HepG2 (cell line): ENCODE measurements around the gene ANP32A. TPM values are rescaled to one million over a fixed set of nuclear protein-coding genes. Genes with fewer than 3 reads are reported as not detected.

Source experiments
- ATAC-seq: fragments of 200-7000 bp; cut with Tn5 transposase; 3 replicates; pipeline ENCODE4 v1.9.1; 2020; ENCODE audit warnings: mild to moderate bottlenecking, moderate library complexity
- BruUV-seq: library from RNA; stranded (reverse); fragments of 400-500 nt; replicated peaks from 2 replicates; lab custom pipeline; 2021; lab: Mats Ljungman, UMichigan
- CTCF ChIA-PET: fragments of 300-600 bp; formaldehyde crosslinking; extraction: SDS; loops from one replicate; lab custom pipeline; 2021; ENCODE audit warnings: low total read pairs, inconsistent platforms, low intra/inter-chr PET ratio; lab: Yijun Ruan, JAX
- POLR2A ChIA-PET: fragments of 350-600 bp; sonication (Branson Sonifier 250); formaldehyde crosslinking; loops from one replicate; lab custom pipeline; 2020; ENCODE audit warnings: antibody characterized with exemption, inconsistent platforms; lab: Yijun Ruan, JAX
- DNase-seq: peaks from one replicate; pipeline ENCODE4 v3.0.0-alpha.2; 2015; ENCODE audit warnings: low spot score
- FAIRE-seq: peaks from 3 replicates; lab custom pipeline; 2011; peaks lifted over from hg19 to GRCh38; lab: Jason Lieb, UNC
- H2AFZ ChIP-seq: one replicate; pipeline ENCODE4 v1.6.1; 2011; ENCODE audit warnings: low read length, inconsistent platforms
- H3K27ac ChIP-seq: fragments of 300-600 bp; 3 replicates; pipeline ENCODE4 v1.8.0; 2011; ENCODE audit warnings: mixed run types, mild to moderate bottlenecking, mixed read lengths, low read length, inconsistent platforms; ENCODE audit not compliant: insufficient read depth; ENCODE audit errors: extremely low read length
- H3K27me3 ChIP-seq, 2 experiments: fragments of 200-600 bp in 1 of 2; 2 replicates in 1 of 2; 3 replicates in 1 of 2; pipeline versions ENCODE4 v1.6.0 to v1.8.0; 2011; ENCODE audit warnings: low read length in 2 of 2, mild to moderate bottlenecking in 2 of 2, moderate library complexity in 2 of 2, inconsistent platforms in 1 of 2; ENCODE audit not compliant: insufficient read depth in 2 of 2, control insufficient read depth in 1 of 2
- H3K36me3 ChIP-seq, 2 experiments: fragments of 200-600 bp in 1 of 2; replicated peaks in 1 of 2; 2 replicates in 1 of 2; 3 replicates in 1 of 2; pipeline versions ENCODE4 v1.5.1 to v1.8.0; 2011; ENCODE audit warnings: low read length in 2 of 2, inconsistent platforms in 1 of 2; ENCODE audit not compliant: insufficient read depth in 2 of 2, control insufficient read depth in 1 of 2
- H3K4me1 ChIP-seq: 2 replicates; pipeline ENCODE4 v1.5.1; 2012; ENCODE audit warnings: low read length, inconsistent platforms; ENCODE audit not compliant: insufficient read depth
- H3K4me2 ChIP-seq: 2 replicates; pipeline ENCODE4 v1.6.0; 2011; ENCODE audit warnings: low read depth, low read length, inconsistent platforms
- H3K4me3 ChIP-seq, 3 experiments: fragments of 200-600 bp in 1 of 3; sonication (generic), shearing (Covaris generic) in 1 of 3; replicated peaks in 1 of 3; 2 replicates each; pipeline ENCODE4 v1.5.1; 2011 to 2016; ENCODE audit warnings: low read length in 3 of 3, inconsistent platforms in 2 of 3, low read depth in 2 of 3, mild to moderate bottlenecking in 2 of 3, control low read depth in 1 of 3, mixed read lengths in 1 of 3; ENCODE audit not compliant: insufficient read depth in 1 of 3
- H3K79me2 ChIP-seq: one replicate; pipeline ENCODE4 v1.6.1; 2011; ENCODE audit warnings: low read length, inconsistent platforms; ENCODE audit not compliant: insufficient read depth
- H3K9ac ChIP-seq: 2 replicates; pipeline ENCODE4 v1.6.0; 2011; ENCODE audit warnings: mild to moderate bottlenecking, low read depth, low read length, inconsistent platforms; ENCODE audit not compliant: insufficient read depth
- H3K9me3 ChIP-seq: 2 replicates; pipeline ENCODE4 v1.5.1; 2012; ENCODE audit warnings: mild to moderate bottlenecking, low read length
- H4K20me1 ChIP-seq: 2 replicates; pipeline ENCODE4 v1.6.0; 2011; ENCODE audit warnings: inconsistent platforms, mild to moderate bottlenecking, low read length, moderate library complexity; ENCODE audit not compliant: insufficient read depth
- CBX2 ChIP-seq, 2 experiments: fragments of 200-600 bp in 1 of 2; sonication (generic); formaldehyde crosslinking in 1 of 2; IDR thresholded peaks; 2 replicates each; pipeline versions ENCODE4 v1.7.0 to v1.8.1; 2018 to 2022; ENCODE audit warnings: low read depth in 2 of 2, low read length in 1 of 2, mild to moderate bottlenecking in 1 of 2, missing genetic modification reagents in 1 of 2
- CCDC6 ChIP-seq: sonication (generic); formaldehyde crosslinking; IDR thresholded peaks from 2 replicates; pipeline ENCODE4 v1.8.1; 2022; ENCODE audit warnings: mild to moderate bottlenecking, missing genetic modification reagents, moderate library complexity
- DMAP1 ChIP-seq: IDR thresholded peaks from 2 replicates; pipeline ENCODE4 v1.6.1; 2016
- GATA4 ChIP-seq: sonication (generic); IDR thresholded peaks from 2 replicates; pipeline ENCODE4 v1.6.1; 2016; ENCODE audit warnings: antibody characterized with exemption, low read depth, borderline replicate concordance
- GMEB1 ChIP-seq: sonication (generic); formaldehyde crosslinking; IDR thresholded peaks from 2 replicates; pipeline ENCODE4 v1.5.1; 2020; ENCODE audit warnings: missing genetic modification reagents, mild to moderate bottlenecking, borderline replicate concordance
- KLF9 ChIP-seq: IDR thresholded peaks from 2 replicates; pipeline ENCODE4 v1.6.1; 2016; ENCODE audit warnings: low read depth
- NFRKB ChIP-seq: fragments of 450-650 bp; IDR thresholded peaks from 2 replicates; pipeline ENCODE4 v1.6.1; 2017
- PAX8 ChIP-seq: sonication (generic); formaldehyde crosslinking; IDR thresholded peaks from 2 replicates; pipeline ENCODE4 v1.8.0; 2022; ENCODE audit warnings: mild to moderate bottlenecking, missing genetic modification reagents, borderline replicate concordance
- TEAD3 ChIP-seq: optimal IDR thresholded peaks from 2 replicates; pipeline ENCODE3; 2016; ENCODE audit warnings: borderline replicate concordance
- XRCC5 ChIP-seq: fragments of 200-400 bp; formaldehyde crosslinking; optimal IDR thresholded peaks from 2 replicates; pipeline ENCODE3; 2017; ENCODE audit warnings: mild to moderate bottlenecking, low read length
- ZNF256 ChIP-seq: sonication (generic); formaldehyde crosslinking; conservative IDR thresholded peaks from 2 replicates; pipeline ENCODE4 v1.4.0; 2020; ENCODE audit warnings: missing genetic modification reagents
- ZNF567 ChIP-seq: sonication (generic); formaldehyde crosslinking; IDR thresholded peaks from 2 replicates; pipeline ENCODE4 v1.8.1; 2023; ENCODE audit warnings: mild to moderate bottlenecking, missing genetic modification reagents, borderline replicate concordance
- ZNF644 ChIP-seq: IDR thresholded peaks from 2 replicates; pipeline ENCODE4 v1.6.1; 2016; ENCODE audit warnings: low read depth
- ZNF782 ChIP-seq: sonication (generic); formaldehyde crosslinking; IDR thresholded peaks from 2 replicates; pipeline ENCODE4 v1.4.0; 2020; ENCODE audit warnings: missing genetic modification reagents, mild to moderate bottlenecking, borderline replicate concordance
- ZNF792 ChIP-seq: IDR thresholded peaks from 2 replicates; pipeline ENCODE4 v1.6.1; 2016
- WGBS: methylation state at CpG from one replicate; pipeline ENCODE4 v1.1.6; 2017; ENCODE audit warnings: low lambda C conversion rate; 5-methylcytosine and 5-hydroxymethylcytosine counted together
- in situ Hi-C: cut with HindIII; loops from 2 replicates; pipeline ENCODE4 v1.10.0; 2017; ENCODE audit warnings: low pct_unique_long_range_greater_than_20kb; ENCODE audit not compliant: extremely low pct_ligation_motif_present
- intact Hi-C: fragments of 100-400 bp; cut with micrococcal nuclease; formaldehyde crosslinking; loops from one replicate; pipeline ENCODE4 v1.10.0; 2022; ENCODE audit not compliant: unreplicated experiment
- polyA plus RNA-seq, 8 experiments: library from polyadenylated mRNA; depleted of rRNA in 3 of 8; stranded (reverse) in 7 of 8; unstranded in 1 of 8; fragments of >200 nt; fragmentation: Illumina TruSeq in 4 of 8; extraction: Trizol in 4 of 8; gene quantifications; 2 replicates each; pipeline versions ENCODE4 v1.2.1 to v1.2.3, GENCODE V29; 2011 to 2016; ENCODE audit warnings: low read depth in 4 of 8, missing spikeins in 1 of 8, mixed read lengths in 1 of 8; ENCODE audit not compliant: insufficient read depth in 1 of 8
- total RNA-seq, 5 experiments: library from RNA; depleted of rRNA; stranded (reverse); fragments of >200 nt; fragmentation: Illumina TruSeq; extraction: Trizol; gene quantifications; 2 replicates each; pipeline ENCODE4 v1.2.3, GENCODE V29; 2016; ENCODE audit warnings: low read depth in 1 of 5

Gene ANP32A
- total and polyA plus RNA-seq, 2 of the 13 experiments (the other 11 are each of a cell fraction or from before 2014, with no cell fraction given): 60.6 to 206 TPM

DNA sequence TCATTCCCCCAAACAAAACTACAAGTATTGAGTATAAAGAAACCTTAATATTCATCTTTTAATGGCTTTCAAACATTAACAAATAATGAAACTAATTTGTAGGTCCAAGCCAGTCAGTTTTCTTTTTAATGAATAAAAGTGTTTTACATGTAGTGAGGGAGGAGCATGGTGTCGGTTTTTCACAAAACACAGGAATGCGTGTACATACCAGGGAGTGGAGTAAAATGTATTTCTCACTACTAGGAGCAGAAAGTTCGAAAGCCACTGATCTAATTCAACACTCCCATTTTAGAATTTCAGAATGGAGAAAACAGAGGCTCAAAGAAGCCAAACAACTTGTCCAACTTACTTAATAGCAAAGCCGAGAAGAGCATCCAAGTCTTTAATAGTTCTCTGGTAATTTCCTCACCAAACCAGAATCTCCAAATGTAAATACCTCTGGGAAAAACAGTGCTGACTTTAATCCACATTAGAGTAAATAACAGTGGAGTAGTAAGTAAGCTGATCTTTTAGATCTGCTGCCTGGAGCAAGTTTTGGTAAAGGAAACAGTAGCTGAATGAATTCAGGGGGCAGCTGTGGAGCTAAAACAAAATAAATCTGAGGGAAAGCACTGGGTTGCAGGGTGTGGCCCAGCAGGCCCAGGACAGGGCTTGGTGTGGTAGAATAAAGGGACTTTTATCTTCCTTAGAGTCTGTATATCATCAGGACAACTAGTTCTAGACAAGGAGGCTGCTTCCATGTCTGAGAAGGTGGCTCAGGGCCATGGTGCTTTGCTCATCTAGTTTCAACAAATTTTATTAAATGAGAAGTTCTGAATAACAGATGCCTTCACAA, 7.9 kb downstream of the ANP32A start (continued):
- TF ChIP-seq XRCC5 (no peak), GATA4 (no peak), TEAD3 (no peak), ZNF782 (CRISPR knock-in tag) (no peak)
- TF ChIP-seq, all 625 proteins: peak for 0

GRCh38 chr15:68812069-68812468, 8.6 kb downstream of the ANP32A start:
- H2AFZ ChIP-seq: no peak overlapping the region
- peaks cover 86% of the 10 kb centered on the region for H4K20me1 ChIP-seq
- H3K4me2 ChIP-seq: no peak overlapping the region
- no peak overlapping the region for H3K27ac ChIP-seq
- 94% methylated on average over 8 of the region's 8 CpGs for WGBS
- no peak for TF ChIP-seq ZNF256
- no peak for TF ChIP-seq GMEB1 (CRISPR knock-in tag)
- TF ChIP-seq CBX2 (IDR thresholded peaks at IDR 0.05; ENCODE audit: low read depth, low read length): no peak
- no peak for TF ChIP-seq CBX2 (CRISPR knock-in tag; IDR thresholded peaks at IDR 0.05; ENCODE audit: low read depth)
- TF ChIP-seq NFRKB: no peak
- TF ChIP-seq KLF9 (CRISPR knock-in tag): no peak
- no peak for TF ChIP-seq ZNF792 (CRISPR knock-in tag)
- no peak for TF ChIP-seq ZNF644 (CRISPR knock-in tag)
- no peak for TF ChIP-seq PAX8 (CRISPR knock-in tag)
- no peak for TF ChIP-seq CCDC6 (CRISPR knock-in tag)
- TF ChIP-seq DMAP1 (CRISPR knock-in tag): no peak
- TF ChIP-seq ZNF567 (CRISPR knock-in tag): no peak
- no peaks in the 10 kb centered on the region for H3K9me3 ChIP-seq
- FAIRE-seq (no peak), ATAC-seq (no peak), DNase-seq (no peak)
- H3K36me3 ChIP-seq: peaks cover 12 to 28% of the 10 kb centered on the region in 2 experiments
- in situ Hi-C loops (loop anchor here (25.0 kb wide), 1 partner anchor 650 kb away; the partner anchor contains the start of gene RPLP1), intact Hi-C loops (no loop called here)
- CTCF ChIA-PET: no interaction called here
- no peaks in the 10 kb centered on the region; a peak in 1 of 5 replicates for H3K27me3 ChIP-seq
- H3K79me2 ChIP-seq: peaks cover 99% of the 10 kb centered on the region
- POLR2A ChIA-PET: no interaction called here
- no TSS peak for BruUV-seq
- no peak overlapping the region for H3K4me3 ChIP-seq
- no peak overlapping the region for H3K9ac ChIP-seq
- peaks cover 51% of the 10 kb centered on the region for H3K4me1 ChIP-seq
